ENCODE results near the gene FAM20C.

FAM20C gene

DNA sequence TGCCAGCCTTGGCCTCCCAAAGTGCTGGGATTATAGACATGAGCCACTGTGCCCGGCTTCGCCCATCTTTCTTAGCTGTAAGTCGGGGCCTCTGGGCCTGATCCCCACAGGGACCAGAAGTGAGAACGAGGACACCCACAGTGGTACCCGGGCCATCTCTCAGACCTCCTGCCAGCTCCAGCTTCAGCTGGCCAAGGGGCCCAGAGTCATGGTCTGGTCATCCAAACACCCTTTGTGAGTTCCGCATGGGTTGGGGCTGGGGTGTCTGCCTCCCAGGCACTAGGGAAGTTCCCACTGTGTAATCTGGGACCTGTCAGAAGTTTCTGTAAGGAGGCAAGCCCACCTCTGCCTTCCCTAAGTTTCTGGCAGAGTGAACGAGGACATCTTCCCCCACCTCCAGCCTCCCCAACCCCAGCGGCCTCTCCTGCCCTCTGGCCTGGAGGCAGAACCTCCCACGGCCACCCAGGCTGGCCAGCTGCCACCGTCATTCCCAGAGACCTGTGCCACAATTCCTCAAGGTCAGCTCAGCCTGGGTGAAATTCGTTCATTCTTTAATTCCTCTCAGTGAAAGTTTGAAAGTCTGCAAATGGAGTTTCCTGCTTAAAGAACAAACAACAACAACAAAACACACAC is 78.1 kb downstream of the FAM20C start:
- Histone ChIP-seq H4K20me1 (ENCODE audit: insufficient read depth) (no peaks in the 10 kb centered on the region), H2AFZ (ENCODE audit: low read depth) (no peak overlapping the region), H3K36me3 (ENCODE audit: insufficient read depth) (no peaks in the 10 kb centered on the region), H3K27ac (no peak overlapping the region), H3K4me2 (no peak overlapping the region), H3K9ac (no peak overlapping the region), H3K4me3 (IDR thresholded peaks at IDR 0.05; ENCODE audit: insufficient read depth, low read depth, low read length) (no peak overlapping the region), H3K79me2 (ENCODE audit: insufficient read depth, low read depth) (no peaks in the 10 kb centered on the region), H3K27me3 (ENCODE audit: insufficient read depth, low read depth) (peaks cover 43% of the 10 kb centered on the region), H3K4me1 (ENCODE audit: low read depth, poor library complexity, severe bottlenecking) (no peaks in the 10 kb centered on the region)
- TF ChIP-seq, protein P1, sequence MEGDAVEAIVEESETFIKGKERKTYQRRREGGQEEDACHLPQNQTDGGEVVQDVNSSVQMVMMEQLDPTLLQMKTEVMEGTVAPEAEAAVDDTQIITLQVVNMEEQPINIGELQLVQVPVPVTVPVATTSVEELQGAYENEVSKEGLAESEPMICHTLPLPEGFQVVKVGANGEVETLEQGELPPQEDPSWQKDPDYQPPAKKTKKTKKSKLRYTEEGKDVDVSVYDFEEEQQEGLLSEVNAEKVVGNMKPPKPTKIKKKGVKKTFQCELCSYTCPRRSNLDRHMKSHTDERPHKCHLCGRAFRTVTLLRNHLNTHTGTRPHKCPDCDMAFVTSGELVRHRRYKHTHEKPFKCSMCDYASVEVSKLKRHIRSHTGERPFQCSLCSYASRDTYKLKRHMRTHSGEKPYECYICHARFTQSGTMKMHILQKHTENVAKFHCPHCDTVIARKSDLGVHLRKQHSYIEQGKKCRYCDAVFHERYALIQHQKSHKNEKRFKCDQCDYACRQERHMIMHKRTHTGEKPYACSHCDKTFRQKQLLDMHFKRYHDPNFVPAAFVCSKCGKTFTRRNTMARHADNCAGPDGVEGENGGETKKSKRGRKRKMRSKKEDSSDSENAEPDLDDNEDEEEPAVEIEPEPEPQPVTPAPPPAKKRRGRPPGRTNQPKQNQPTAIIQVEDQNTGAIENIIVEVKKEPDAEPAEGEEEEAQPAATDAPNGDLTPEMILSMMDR (conservative IDR thresholded peaks at IDR 0.05; ENCODE audit: low read depth, low read length), result no peak

DNA sequence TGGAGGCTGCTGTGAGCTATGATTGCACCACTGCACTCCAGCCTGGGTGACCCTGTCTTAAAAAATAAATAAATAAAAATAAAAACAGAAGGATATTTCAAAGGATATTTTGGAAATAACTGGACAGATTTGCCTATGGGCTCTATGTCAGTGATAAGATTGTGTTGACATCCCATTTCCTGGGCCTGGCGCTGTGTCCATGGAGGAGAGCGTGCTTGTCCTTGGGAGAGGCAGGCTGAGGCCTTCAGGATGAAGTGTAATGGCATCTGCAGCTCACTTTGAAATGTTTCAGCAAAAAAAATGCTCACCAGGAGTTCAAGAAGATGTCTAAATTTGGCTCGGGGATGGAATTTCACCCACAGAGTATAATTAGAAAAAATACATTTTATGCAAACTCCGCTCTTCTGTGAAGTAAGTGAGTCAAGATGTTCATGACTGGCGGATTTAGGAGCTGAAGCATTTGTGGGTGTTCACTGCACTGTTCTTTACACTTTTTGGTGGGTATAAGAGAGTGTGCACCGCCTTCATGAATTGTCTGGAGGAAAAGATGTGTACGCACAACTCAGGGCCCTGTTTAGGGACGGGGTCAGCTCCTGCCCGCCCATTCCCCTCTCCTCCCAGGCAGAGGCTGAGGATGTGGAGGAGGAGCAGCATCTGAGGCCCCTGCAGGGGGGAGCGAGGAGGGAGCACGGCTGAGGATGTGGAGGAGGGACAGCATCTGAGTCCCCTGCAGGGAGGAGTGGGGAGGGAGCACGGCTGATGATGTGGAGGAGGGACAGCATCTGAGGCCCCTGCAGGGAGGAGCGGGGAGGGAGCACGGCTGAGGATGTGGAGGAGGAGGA is 79.1 kb downstream of the FAM20C start:
- no peak overlapping the region for H3K4me3 ChIP-seq (IDR thresholded peaks at IDR 0.05; ENCODE audit: insufficient read depth, low read depth, low read length)
- H3K79me2 ChIP-seq (ENCODE audit: insufficient read depth, low read depth), result no peaks in the 10 kb centered on the region

DNA sequence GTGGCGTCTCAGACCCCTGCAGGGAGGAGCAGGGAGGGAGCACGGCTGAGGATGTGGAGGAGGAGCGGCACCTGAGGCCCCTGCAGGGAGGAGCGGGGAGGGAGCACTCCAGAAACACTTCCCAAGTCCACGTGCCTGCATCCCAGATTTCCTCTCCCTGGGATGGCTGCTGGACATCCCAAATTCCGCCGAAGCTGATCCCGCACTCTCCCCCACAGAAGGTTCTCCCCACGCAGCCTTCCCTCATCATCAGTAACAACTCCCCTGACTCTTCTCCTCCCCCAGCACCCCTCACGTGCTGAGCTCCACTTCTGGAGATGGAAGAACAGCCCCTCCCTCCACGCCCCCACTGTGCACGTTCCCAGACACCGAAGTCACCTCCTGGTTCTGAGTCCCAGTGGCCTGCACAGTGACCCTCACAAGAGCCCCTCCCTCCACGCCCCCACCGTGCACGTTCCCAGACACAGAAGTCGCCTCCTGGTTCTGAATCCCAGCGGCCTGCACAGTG is 79.8 kb downstream of the FAM20C start:
- H3K4me3 ChIP-seq (IDR thresholded peaks at IDR 0.05; ENCODE audit: insufficient read depth, low read depth, low read length), result no peak overlapping the region
- no peaks in the 10 kb centered on the region for H3K79me2 ChIP-seq (ENCODE audit: insufficient read depth, low read depth)
- no peaks in the 10 kb centered on the region for H3K36me3 ChIP-seq (ENCODE audit: insufficient read depth)
- TF ChIP-seq, protein P1 (conservative IDR thresholded peaks at IDR 0.05; ENCODE audit: low read depth, low read length), result no peak
- no peak overlapping the region for H3K27ac ChIP-seq
- no peaks in the 10 kb centered on the region for H4K20me1 ChIP-seq (ENCODE audit: insufficient read depth)
- H3K4me2 ChIP-seq, result no peak overlapping the region
- H3K27me3 ChIP-seq (ENCODE audit: insufficient read depth, low read depth), result peaks cover 48% of the 10 kb centered on the region
- no peaks in the 10 kb centered on the region for H3K4me1 ChIP-seq (ENCODE audit: low read depth, poor library complexity, severe bottlenecking)
- no peak overlapping the region for H2AFZ ChIP-seq (ENCODE audit: low read depth)
- no peak overlapping the region for H3K9ac ChIP-seq

More for the DNA sequence above, 79.1 kb downstream of the FAM20C start:
- H2AFZ ChIP-seq (ENCODE audit: low read depth), result no peak overlapping the region
- no peaks in the 10 kb centered on the region for H3K36me3 ChIP-seq (ENCODE audit: insufficient read depth)
- no peaks in the 10 kb centered on the region for H4K20me1 ChIP-seq (ENCODE audit: insufficient read depth)
- peaks cover 48% of the 10 kb centered on the region for H3K27me3 ChIP-seq (ENCODE audit: insufficient read depth, low read depth)
- TF ChIP-seq, protein P1 (conservative IDR thresholded peaks at IDR 0.05; ENCODE audit: low read depth, low read length), result no peak
- H3K27ac ChIP-seq, result no peak overlapping the region
- no peak overlapping the region for H3K4me2 ChIP-seq
- no peaks in the 10 kb centered on the region for H3K4me1 ChIP-seq (ENCODE audit: low read depth, poor library complexity, severe bottlenecking)
- H3K9ac ChIP-seq, result no peak overlapping the region

DNA sequence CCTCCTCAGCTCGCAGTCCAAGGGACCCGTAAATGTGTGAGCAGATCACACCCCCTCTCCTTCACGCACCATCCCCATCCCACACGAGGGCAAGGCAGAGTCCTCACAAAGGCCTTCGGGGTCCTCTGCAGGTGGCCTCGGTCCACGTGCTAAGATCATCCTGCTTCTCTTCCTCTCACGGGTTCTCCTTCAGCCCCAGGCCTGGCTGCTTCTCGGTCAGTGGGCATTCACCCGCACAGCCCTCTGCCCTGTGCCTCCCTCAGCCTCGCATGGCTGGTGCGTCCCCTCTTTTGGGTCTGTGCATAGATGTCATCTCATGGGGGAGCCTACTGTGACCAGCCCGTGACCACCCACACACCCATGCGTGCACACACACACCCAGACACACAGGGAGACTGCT is 80.3 kb downstream of the FAM20C start:
- TF ChIP-seq, protein P1 (conservative IDR thresholded peaks at IDR 0.05; ENCODE audit: low read depth, low read length), result no peak

More for the DNA sequence above, 80.3 kb downstream of the FAM20C start:
- Histone ChIP-seq H3K36me3 (ENCODE audit: insufficient read depth) (no peaks in the 10 kb centered on the region), H3K27ac (no peak overlapping the region), H2AFZ (ENCODE audit: low read depth) (no peak overlapping the region), H3K79me2 (ENCODE audit: insufficient read depth, low read depth) (no peaks in the 10 kb centered on the region), H3K27me3 (ENCODE audit: insufficient read depth, low read depth) (peaks cover 47% of the 10 kb centered on the region), H3K4me2 (no peak overlapping the region), H3K9ac (no peak overlapping the region), H3K4me3 (IDR thresholded peaks at IDR 0.05; ENCODE audit: insufficient read depth, low read depth, low read length) (no peak overlapping the region), H4K20me1 (ENCODE audit: insufficient read depth) (no peaks in the 10 kb centered on the region), H3K4me1 (ENCODE audit: low read depth, poor library complexity, severe bottlenecking) (no peaks in the 10 kb centered on the region)

All from KMS-11 (cell line).